IMR-90 (cell line): ENCODE data around the gene G6PC2. TPM values are rescaled to one million over a fixed set of nuclear protein-coding genes. Genes with fewer than 3 reads are reported as not detected.

Experiments
- ATAC-seq: fragments of 200-7000 bp; cut with Tn5 transposase; 2 replicates; pipeline ENCODE4 v1.9.1; 2020; ENCODE audit warnings: low read depth, mild to moderate bottlenecking, moderate library complexity
- BruUV-seq: library from RNA; stranded (reverse); fragments of 400-500 nt; replicated peaks from 2 replicates; lab custom pipeline; 2021; lab: Mats Ljungman, UMichigan
- CTCF ChIA-PET: fragments of 300-600 bp; formaldehyde crosslinking; extraction: SDS; loops from one replicate; lab custom pipeline; 2021; ENCODE audit warnings: antibody characterized with exemption; lab: Yijun Ruan, JAX
- POLR2A ChIA-PET: fragments of 300-600 bp; sonication (Branson Sonifier 250); formaldehyde crosslinking; loops from one replicate; lab custom pipeline; 2022; ENCODE audit warnings: antibody characterized with exemption; ENCODE audit not compliant: unreplicated experiment; lab: Charles Lee
- DNase-seq: peaks from one replicate; pipeline ENCODE4 v3.0.0; 2013
- H2AFZ ChIP-seq: replicated peaks from 2 replicates; pipeline ENCODE3; 2013; ENCODE audit warnings: low read length, mild to moderate bottlenecking; ENCODE audit not compliant: poor library complexity
- H2AK5ac ChIP-seq: 2 replicates; pipeline ENCODE4 v1.6.1; 2013; ENCODE audit warnings: low read depth, low read length, inconsistent platforms
- H2AK9ac ChIP-seq: replicated peaks from 2 replicates; pipeline ENCODE3; 2013; ENCODE audit warnings: mild to moderate bottlenecking, low read depth, low read length, moderate library complexity; ENCODE audit not compliant: poor library complexity
- H2BK120ac ChIP-seq: 2 replicates; pipeline ENCODE4 v1.6.1; 2013; ENCODE audit warnings: low read depth, low read length, inconsistent platforms
- H2BK15ac ChIP-seq: 3 replicates; pipeline ENCODE4 v1.6.1; 2013; ENCODE audit warnings: low read depth, low read length, inconsistent platforms
- H2BK20ac ChIP-seq: 2 replicates; pipeline ENCODE4 v1.6.1; 2013; ENCODE audit warnings: low read depth, mild to moderate bottlenecking, inconsistent platforms, low read length, moderate library complexity
- H2BK5ac ChIP-seq: 2 replicates; pipeline ENCODE4 v1.6.1; 2013; ENCODE audit warnings: mild to moderate bottlenecking, low read depth, low read length, inconsistent platforms; ENCODE audit not compliant: poor library complexity, severe bottlenecking
- H3K14ac ChIP-seq: replicated peaks from 2 replicates; pipeline ENCODE4 v1.6.1; 2013; ENCODE audit warnings: low read depth, low read length, inconsistent platforms
- H3K18ac ChIP-seq: 2 replicates; pipeline ENCODE4 v1.6.1; 2013; ENCODE audit warnings: low read depth, low read length, control low read depth
- H3K23ac ChIP-seq: 2 replicates; pipeline ENCODE4 v1.6.1; 2013; ENCODE audit warnings: low read depth, low read length, inconsistent platforms
- H3K27ac ChIP-seq: 2 replicates; pipeline ENCODE4 v1.5.1; 2013; ENCODE audit warnings: mild to moderate bottlenecking, control low read depth, low read length; ENCODE audit not compliant: insufficient read depth
- H3K27me3 ChIP-seq: 2 replicates; pipeline ENCODE4 v1.6.1; 2013; ENCODE audit warnings: low read length; ENCODE audit not compliant: control insufficient read depth, insufficient read depth
- H3K36me3 ChIP-seq: 2 replicates; pipeline ENCODE4 v1.6.1; 2013; ENCODE audit warnings: low read length, mixed read lengths; ENCODE audit not compliant: control insufficient read depth, insufficient read depth
- H3K4ac ChIP-seq: 2 replicates; pipeline ENCODE4 v1.6.1; 2013; ENCODE audit warnings: low read depth, low read length, inconsistent platforms
- H3K4me1 ChIP-seq: 2 replicates; pipeline ENCODE4 v1.6.1; 2013; ENCODE audit warnings: low read length, mixed read lengths; ENCODE audit not compliant: control insufficient read depth, insufficient read depth
- H3K4me2 ChIP-seq: 2 replicates; pipeline ENCODE4 v1.6.1; 2013; ENCODE audit warnings: low read depth, mild to moderate bottlenecking, control low read depth, low read length, moderate library complexity
- H3K4me3 ChIP-seq: 2 replicates; pipeline ENCODE4 v1.5.1; 2013; ENCODE audit warnings: low read depth, mild to moderate bottlenecking, control low read depth, low read length, moderate library complexity; ENCODE audit not compliant: insufficient read depth
- H3K56ac ChIP-seq: 2 replicates; pipeline ENCODE4 v1.6.1; 2013; ENCODE audit warnings: low read length, inconsistent platforms; ENCODE audit not compliant: insufficient read depth; ENCODE audit errors: extremely low read depth
- H3K79me1 ChIP-seq, 2 experiments: 2 replicates each; pipeline ENCODE4 v1.6.1; 2013; ENCODE audit warnings: low read length in 2 of 2, inconsistent platforms in 1 of 2, low read depth in 1 of 2
- H3K9ac ChIP-seq: 2 replicates; pipeline ENCODE4 v1.6.1; 2013; ENCODE audit warnings: low read depth, low read length, control low read depth
- H3K9me1 ChIP-seq: 2 replicates; pipeline ENCODE4 v1.6.1; 2013; ENCODE audit warnings: low read length, inconsistent platforms; ENCODE audit not compliant: insufficient read depth
- H3K9me3 ChIP-seq: 2 replicates; pipeline ENCODE4 v1.6.1; 2013; ENCODE audit warnings: low read length; ENCODE audit not compliant: control insufficient read depth, insufficient read depth
- H4K20me1 ChIP-seq: 2 replicates; pipeline ENCODE4 v1.6.1; 2013; ENCODE audit warnings: low read length, inconsistent platforms; ENCODE audit not compliant: insufficient read depth
- H4K5ac ChIP-seq: 2 replicates; pipeline ENCODE4 v1.6.1; 2013; ENCODE audit warnings: mild to moderate bottlenecking, low read depth, low read length, control low read depth
- H4K8ac ChIP-seq, 2 experiments: 2 replicates each; pipeline ENCODE4 v1.6.1; 2013; ENCODE audit warnings: low read depth in 2 of 2, low read length in 2 of 2, control low read depth in 1 of 2, inconsistent platforms in 1 of 2
- H4K91ac ChIP-seq: 2 replicates; pipeline ENCODE4 v1.6.1; 2013; ENCODE audit warnings: low read depth, low read length, inconsistent platforms; ENCODE audit not compliant: insufficient read depth
- BHLHE40 ChIP-seq: fragments of 150-350 bp; IDR thresholded peaks from 2 replicates; pipeline ENCODE4 v1.6.1; 2016; ENCODE audit warnings: mild to moderate bottlenecking, low read depth, low read length
- CEBPB ChIP-seq: IDR thresholded peaks from 2 replicates; pipeline ENCODE4 v1.6.1; 2012; ENCODE audit warnings: low read depth, low read length, improper control_type of control experiment
- CHD1 ChIP-seq: IDR thresholded peaks from 2 replicates; pipeline ENCODE4 v1.6.1; 2012; ENCODE audit warnings: low read depth, low read length, improper control_type of control experiment
- CTCF ChIP-seq: conservative IDR thresholded peaks from 2 replicates; pipeline ENCODE4 v1.5.1; 2012; ENCODE audit warnings: mild to moderate bottlenecking, low read depth, low read length, improper control_type of control experiment
- ELK1 ChIP-seq: fragments of 150-350 bp; IDR thresholded peaks from 2 replicates; pipeline ENCODE4 v1.6.1; 2016; ENCODE audit warnings: low read depth, mild to moderate bottlenecking, low read length, moderate library complexity, borderline replicate concordance
- FOS ChIP-seq: fragments of 150-350 bp; IDR thresholded peaks from 2 replicates; pipeline ENCODE4 v1.6.1; 2016; ENCODE audit warnings: low read depth, low read length
- MAFK ChIP-seq: IDR thresholded peaks from 2 replicates; pipeline ENCODE4 v1.6.1; 2012; ENCODE audit warnings: low read depth, low read length, improper control_type of control experiment
- MAZ ChIP-seq: IDR thresholded peaks from 2 replicates; pipeline ENCODE4 v1.6.1; 2012; ENCODE audit warnings: low read depth, mild to moderate bottlenecking, low read length, improper control_type of control experiment, moderate library complexity, borderline replicate concordance
- NFE2L2 ChIP-seq: fragments of 150-350 bp; IDR thresholded peaks from 2 replicates; pipeline ENCODE4 v1.6.1; 2016; ENCODE audit warnings: low read depth, mild to moderate bottlenecking, low read length
- POLR2A ChIP-seq: IDR thresholded peaks from 2 replicates; pipeline ENCODE4 v1.6.1; 2012; ENCODE audit warnings: mild to moderate bottlenecking, low read depth, low read length
- RAD21 ChIP-seq: IDR thresholded peaks from 2 replicates; pipeline ENCODE4 v1.6.1; 2012; ENCODE audit warnings: low read length, improper control_type of control experiment
- RFX5 ChIP-seq: IDR thresholded peaks from 2 replicates; pipeline ENCODE4 v1.8.0; 2012; ENCODE audit warnings: low read depth, mild to moderate bottlenecking, low read length, moderate library complexity
- USF2 ChIP-seq: fragments of 150-350 bp; IDR thresholded peaks from 2 replicates; pipeline ENCODE4 v1.6.1; 2017; ENCODE audit warnings: mild to moderate bottlenecking, antibody characterized with exemption, low read length, low read depth
- WGBS, 2 experiments: methylation state at CpG; one replicate each; pipeline versions ENCODE4 v1.1.5 to v1.1.7; 2013; ENCODE audit warnings: missing lambda C conversion rate in 2 of 2; ENCODE audit not compliant: insufficient read length in 1 of 2; ENCODE audit errors: extremely low coverage in 2 of 2; 5-methylcytosine and 5-hydroxymethylcytosine counted together
- dilution Hi-C: fragments of 300-500 bp; cut with HindIII; formaldehyde crosslinking; loops from one replicate; pipeline ENCODE4 v1.14.3; 2018; ENCODE audit warnings: low sequenced_read_pairs; ENCODE audit not compliant: unreplicated experiment
- in situ Hi-C: fragments of 300-500 bp; cut with MboI; formaldehyde crosslinking; loops from 3 replicates; pipeline ENCODE4 v1.14.3; 2019; ENCODE audit warnings: low sequenced_read_pairs, inconsistent platforms, mixed read lengths
- intact Hi-C: fragments of 100-400 bp; cut with micrococcal nuclease; formaldehyde crosslinking; loops from 2 replicates; pipeline ENCODE4 v1.10.0; 2022
- polyA plus RNA-seq, 3 experiments: library from polyadenylated mRNA; depleted of rRNA; stranded (reverse); fragments of >200 nt; gene quantifications; 2 replicates each; pipeline ENCODE4 v1.2.3, GENCODE V29; 2012; ENCODE audit warnings: low replicate concordance in 1 of 3
- total RNA-seq: library from RNA; depleted of rRNA; stranded (reverse); fragments of >200 nt; gene quantifications from 2 replicates; pipeline ENCODE4 v1.2.3, GENCODE V29; 2012

G6PC2 gene
- total and polyA plus RNA-seq, 2 of the 4 experiments (the other 2 are of a cell fraction) = not detected

- H4K8ac ChIP-seq = no peak overlapping the region
- no peaks in the 10 kb centered on the region for H3K9me3 ChIP-seq
- H3K4me2 ChIP-seq = no peak overlapping the region
- intact Hi-C loops (loop anchor here (10.0 kb wide), 1 partner anchor 776 kb away; no protein-coding TSS in a partner anchor), dilution Hi-C loops (no loop called here), in situ Hi-C loops (no loop called here)
- H2BK120ac ChIP-seq = no peak overlapping the region
- BruUV-seq = no TSS peak
- H3K9ac ChIP-seq = no peak overlapping the region
- no peaks in the 10 kb centered on the region for H3K4me1 ChIP-seq
- H2AFZ ChIP-seq = no peak overlapping the region
- H2AK9ac ChIP-seq = no peak overlapping the region
- no CpG with 5 or more reads among the region's 5 CpGs for WGBS, 2 experiments
- H3K9me1 ChIP-seq = no peaks in the 10 kb centered on the region; the same call in 1 of the 2 replicates
- H3K18ac ChIP-seq = no peak overlapping the region
- H3K27ac ChIP-seq = no peak overlapping the region
- ATAC-seq (no peak), DNase-seq (no peak)
- H2BK20ac ChIP-seq = no peak overlapping the region
- TF ChIP-seq FOS = no peak
- no peak for TF ChIP-seq BHLHE40
- TF ChIP-seq USF2 = no peak
- no peak for TF ChIP-seq MAFK
- no peak for TF ChIP-seq CHD1
- no peak for TF ChIP-seq RFX5
- TF ChIP-seq NFE2L2 = no peak
- no peak for TF ChIP-seq POLR2A
- no peak for TF ChIP-seq MAZ
- TF ChIP-seq RAD21 = no peak
- TF ChIP-seq CTCF = no peak
- TF ChIP-seq CEBPB = no peak
- TF ChIP-seq ELK1 = no peak
- H4K91ac ChIP-seq = no peak overlapping the region
- H2BK5ac ChIP-seq = no peak overlapping the region
- H3K27me3 ChIP-seq = peaks cover 18% of the 10 kb centered on the region
- H3K14ac ChIP-seq = no peak overlapping the region
- no peak overlapping the region for H2BK15ac ChIP-seq
- no peaks in the 10 kb centered on the region for H4K20me1 ChIP-seq
- POLR2A ChIA-PET = no interaction called here
- no peak overlapping the region for H3K4ac ChIP-seq
- no peak overlapping the region for H3K23ac ChIP-seq
- H2AK5ac ChIP-seq = no peak overlapping the region
- no peaks in the 10 kb centered on the region for H3K36me3 ChIP-seq
- CTCF ChIA-PET = interaction anchor here (1.0 kb wide), 1 partner anchor 9 kb away, joined by 3 read pairs; no protein-coding TSS in a partner anchor
- H3K79me1 ChIP-seq = no peaks in the 10 kb centered on the region
- no peak overlapping the region for H4K5ac ChIP-seq
- no peak overlapping the region for H3K4me3 ChIP-seq
- H3K56ac ChIP-seq = no peak overlapping the region
Measured at GRCh38 chr2:168910330-168910729, 9.2 kb downstream of the G6PC2 start.
